ENCODE results near the gene NCAPD3.

Gene NCAPD3

GRCh38 chr11:134250675-134251074, 26.9 kb upstream of the NCAPD3 start:
- DNase-seq (ENCODE audit: low read depth): no peak
- peaks cover 34% of the 10 kb centered on the region for H3K4me1 ChIP-seq (ENCODE audit: control insufficient read depth, insufficient read depth, low read length)
- peak overlapping the region; percentile 55 for H3K4me3 ChIP-seq (ENCODE audit: low read length)
- no peaks in the 10 kb centered on the region for H3K27me3 ChIP-seq (replicated peaks; ENCODE audit: control insufficient read depth, insufficient read depth, low read length)
- peak overlapping the region; percentile 60 for H3K9ac ChIP-seq (ENCODE audit: low read length)
- H3K9me3 ChIP-seq (ENCODE audit: control insufficient read depth, low read length): no peaks in the 10 kb centered on the region
- H3K36me3 ChIP-seq (ENCODE audit: control insufficient read depth, insufficient read depth, low read length, severe bottlenecking): peaks cover 48% of the 10 kb centered on the region

GRCh38 chr11:134250246-134250645, 26.5 kb upstream of the NCAPD3 start:
- Histone ChIP-seq H3K9me3 (ENCODE audit: control insufficient read depth, low read length) (no peaks in the 10 kb centered on the region), H3K4me3 (ENCODE audit: low read length) (no peak overlapping the region), H3K9ac (ENCODE audit: low read length) (peak overlapping the region; percentile 60), H3K36me3 (ENCODE audit: control insufficient read depth, insufficient read depth, low read length, severe bottlenecking) (peaks cover 52% of the 10 kb centered on the region), H3K4me1 (ENCODE audit: control insufficient read depth, insufficient read depth, low read length) (peaks cover 34% of the 10 kb centered on the region), H3K27me3 (replicated peaks; ENCODE audit: control insufficient read depth, insufficient read depth, low read length) (no peaks in the 10 kb centered on the region)
- no peak for DNase-seq (ENCODE audit: low read depth)

GRCh38 chr11:134248910-134249480, 25.2 kb upstream of the NCAPD3 start:
- peaks cover 65% of the 10 kb centered on the region for H3K36me3 ChIP-seq (ENCODE audit: control insufficient read depth, insufficient read depth, low read length, severe bottlenecking)
- H3K27me3 ChIP-seq (replicated peaks; ENCODE audit: control insufficient read depth, insufficient read depth, low read length): no peaks in the 10 kb centered on the region
- H3K9ac ChIP-seq (ENCODE audit: low read length): no peak overlapping the region
- H3K9me3 ChIP-seq (ENCODE audit: control insufficient read depth, low read length): no peaks in the 10 kb centered on the region
- DNase-seq (ENCODE audit: low read depth): no peak
- no peak overlapping the region for H3K4me3 ChIP-seq (ENCODE audit: low read length)
- peaks cover 26% of the 10 kb centered on the region for H3K4me1 ChIP-seq (ENCODE audit: control insufficient read depth, insufficient read depth, low read length)

GRCh38 chr11:134246678-134247077, 22.9 kb upstream of the NCAPD3 start:
- Histone ChIP-seq H3K9me3 (ENCODE audit: control insufficient read depth, low read length) (no peaks in the 10 kb centered on the region), H3K27me3 (replicated peaks; ENCODE audit: control insufficient read depth, insufficient read depth, low read length) (no peaks in the 10 kb centered on the region), H3K4me1 (ENCODE audit: control insufficient read depth, insufficient read depth, low read length) (peaks cover 18% of the 10 kb centered on the region), H3K36me3 (ENCODE audit: control insufficient read depth, insufficient read depth, low read length, severe bottlenecking) (peaks cover 87% of the 10 kb centered on the region), H3K4me3 (ENCODE audit: low read length) (no peak overlapping the region), H3K9ac (ENCODE audit: low read length) (no peak overlapping the region)
- no peak for DNase-seq (ENCODE audit: low read depth)

GRCh38 chr11:134246100-134246499, 22.3 kb upstream of the NCAPD3 start:
- no peak overlapping the region for H3K4me3 ChIP-seq (ENCODE audit: low read length)
- H3K9me3 ChIP-seq (ENCODE audit: control insufficient read depth, low read length): no peaks in the 10 kb centered on the region
- DNase-seq (ENCODE audit: low read depth): no peak
- H3K36me3 ChIP-seq (ENCODE audit: control insufficient read depth, insufficient read depth, low read length, severe bottlenecking): peaks cover 93% of the 10 kb centered on the region
- H3K4me1 ChIP-seq (ENCODE audit: control insufficient read depth, insufficient read depth, low read length): peaks cover 12% of the 10 kb centered on the region
- H3K9ac ChIP-seq (ENCODE audit: low read length): no peak overlapping the region
- H3K27me3 ChIP-seq (replicated peaks; ENCODE audit: control insufficient read depth, insufficient read depth, low read length): no peaks in the 10 kb centered on the region

GRCh38 chr11:134245434-134245833, 21.7 kb upstream of the NCAPD3 start:
- Histone ChIP-seq H3K4me3 (ENCODE audit: low read length) (no peak overlapping the region), H3K27me3 (replicated peaks; ENCODE audit: control insufficient read depth, insufficient read depth, low read length) (no peaks in the 10 kb centered on the region), H3K4me1 (ENCODE audit: control insufficient read depth, insufficient read depth, low read length) (peaks cover 8% of the 10 kb centered on the region), H3K9ac (ENCODE audit: low read length) (no peak overlapping the region), H3K9me3 (ENCODE audit: control insufficient read depth, low read length) (no peaks in the 10 kb centered on the region), H3K36me3 (ENCODE audit: control insufficient read depth, insufficient read depth, low read length, severe bottlenecking) (peaks cover 99% of the 10 kb centered on the region)
- no peak for DNase-seq (ENCODE audit: low read depth)

GRCh38 chr11:134244593-134244992, 20.8 kb upstream of the NCAPD3 start:
- Histone ChIP-seq H3K9me3 (ENCODE audit: control insufficient read depth, low read length) (no peaks in the 10 kb centered on the region), H3K4me1 (ENCODE audit: control insufficient read depth, insufficient read depth, low read length) (peaks cover under 1% of the 10 kb centered on the region), H3K36me3 (ENCODE audit: control insufficient read depth, insufficient read depth, low read length, severe bottlenecking) (peaks cover 99% of the 10 kb centered on the region), H3K9ac (ENCODE audit: low read length) (no peak overlapping the region), H3K27me3 (replicated peaks; ENCODE audit: control insufficient read depth, insufficient read depth, low read length) (no peaks in the 10 kb centered on the region), H3K4me3 (ENCODE audit: low read length) (no peak overlapping the region)
- DNase-seq (ENCODE audit: low read depth): peak; percentile 29

GRCh38 chr11:134243913-134244312, 20.1 kb upstream of the NCAPD3 start:
- Histone ChIP-seq H3K36me3 (ENCODE audit: control insufficient read depth, insufficient read depth, low read length, severe bottlenecking) (peaks cover 99% of the 10 kb centered on the region), H3K4me1 (ENCODE audit: control insufficient read depth, insufficient read depth, low read length) (no peaks in the 10 kb centered on the region), H3K9ac (ENCODE audit: low read length) (no peak overlapping the region), H3K27me3 (replicated peaks; ENCODE audit: control insufficient read depth, insufficient read depth, low read length) (no peaks in the 10 kb centered on the region), H3K9me3 (ENCODE audit: control insufficient read depth, low read length) (no peaks in the 10 kb centered on the region), H3K4me3 (ENCODE audit: low read length) (no peak overlapping the region)
- no peak for DNase-seq (ENCODE audit: low read depth)

GRCh38 chr11:134242376-134242775, 18.6 kb upstream of the NCAPD3 start:
- no peak for DNase-seq (ENCODE audit: low read depth)
- no peaks in the 10 kb centered on the region for H3K27me3 ChIP-seq (replicated peaks; ENCODE audit: control insufficient read depth, insufficient read depth, low read length)
- no peaks in the 10 kb centered on the region for H3K4me1 ChIP-seq (ENCODE audit: control insufficient read depth, insufficient read depth, low read length)
- H3K9me3 ChIP-seq (ENCODE audit: control insufficient read depth, low read length): no peaks in the 10 kb centered on the region
- no peak overlapping the region for H3K9ac ChIP-seq (ENCODE audit: low read length)
- H3K4me3 ChIP-seq (ENCODE audit: low read length): no peak overlapping the region
- peaks cover 91% of the 10 kb centered on the region for H3K36me3 ChIP-seq (ENCODE audit: control insufficient read depth, insufficient read depth, low read length, severe bottlenecking)

- Histone ChIP-seq H3K4me1 (ENCODE audit: control insufficient read depth, insufficient read depth, low read length) (no peaks in the 10 kb centered on the region), H3K36me3 (ENCODE audit: control insufficient read depth, insufficient read depth, low read length, severe bottlenecking) (peaks cover 84% of the 10 kb centered on the region), H3K9ac (ENCODE audit: low read length) (no peak overlapping the region), H3K4me3 (ENCODE audit: low read length) (no peak overlapping the region), H3K27me3 (replicated peaks; ENCODE audit: control insufficient read depth, insufficient read depth, low read length) (no peaks in the 10 kb centered on the region), H3K9me3 (ENCODE audit: control insufficient read depth, low read length) (no peaks in the 10 kb centered on the region)
- DNase-seq (ENCODE audit: low read depth): no peak
Measured at GRCh38 chr11:134240592-134240991, 16.8 kb upstream of the NCAPD3 start.

GRCh38 chr11:134238956-134239355, 15.2 kb upstream of the NCAPD3 start:
- H3K27me3 ChIP-seq (replicated peaks; ENCODE audit: control insufficient read depth, insufficient read depth, low read length): no peaks in the 10 kb centered on the region
- DNase-seq (ENCODE audit: low read depth): no peak
- no peaks in the 10 kb centered on the region for H3K9me3 ChIP-seq (ENCODE audit: control insufficient read depth, low read length)
- no peak overlapping the region for H3K4me3 ChIP-seq (ENCODE audit: low read length)
- H3K9ac ChIP-seq (ENCODE audit: low read length): no peak overlapping the region
- H3K4me1 ChIP-seq (ENCODE audit: control insufficient read depth, insufficient read depth, low read length): no peaks in the 10 kb centered on the region
- H3K36me3 ChIP-seq (ENCODE audit: control insufficient read depth, insufficient read depth, low read length, severe bottlenecking): peaks cover 73% of the 10 kb centered on the region

GRCh38 chr11:134237557-134237922, 13.8 kb upstream of the NCAPD3 start:
- no peak for DNase-seq (ENCODE audit: low read depth)
- Histone ChIP-seq H3K9me3 (ENCODE audit: control insufficient read depth, low read length) (no peaks in the 10 kb centered on the region), H3K9ac (ENCODE audit: low read length) (no peak overlapping the region), H3K27me3 (replicated peaks; ENCODE audit: control insufficient read depth, insufficient read depth, low read length) (no peaks in the 10 kb centered on the region), H3K36me3 (ENCODE audit: control insufficient read depth, insufficient read depth, low read length, severe bottlenecking) (peaks cover 59% of the 10 kb centered on the region), H3K4me1 (ENCODE audit: control insufficient read depth, insufficient read depth, low read length) (no peaks in the 10 kb centered on the region), H3K4me3 (ENCODE audit: low read length) (no peak overlapping the region)
